ENCODE measurements around the gene PRLR. TPM values are rescaled to one million over a fixed set of nuclear protein-coding genes. Genes with fewer than 3 reads are reported as not detected.

Gene PRLR
- total RNA-seq, 1 donor from 2014 or later = 1.6 TPM

DNA sequence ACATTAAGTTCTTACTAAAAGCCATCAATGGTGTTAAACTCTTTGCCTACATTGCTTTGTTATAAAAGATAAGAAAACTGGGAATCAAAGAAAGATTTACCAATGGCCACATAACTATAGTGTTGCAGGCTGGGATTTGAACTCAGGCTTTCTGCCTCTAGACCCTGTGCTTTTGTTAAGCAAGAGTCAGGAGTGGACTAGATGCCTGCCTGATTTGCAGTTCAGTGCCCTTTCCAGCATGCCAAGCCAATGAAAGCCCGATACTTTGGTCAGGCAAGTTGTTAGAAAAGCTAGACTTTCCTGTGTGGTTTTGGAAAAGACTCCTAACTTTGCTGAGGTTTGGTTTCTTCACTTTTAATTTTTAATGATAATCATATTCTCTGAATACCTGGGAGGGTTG is 161.1 kb downstream of the PRLR start:
- ATAC-seq = no peak
- H3K4me3 ChIP-seq = no peak overlapping the region

DNA sequence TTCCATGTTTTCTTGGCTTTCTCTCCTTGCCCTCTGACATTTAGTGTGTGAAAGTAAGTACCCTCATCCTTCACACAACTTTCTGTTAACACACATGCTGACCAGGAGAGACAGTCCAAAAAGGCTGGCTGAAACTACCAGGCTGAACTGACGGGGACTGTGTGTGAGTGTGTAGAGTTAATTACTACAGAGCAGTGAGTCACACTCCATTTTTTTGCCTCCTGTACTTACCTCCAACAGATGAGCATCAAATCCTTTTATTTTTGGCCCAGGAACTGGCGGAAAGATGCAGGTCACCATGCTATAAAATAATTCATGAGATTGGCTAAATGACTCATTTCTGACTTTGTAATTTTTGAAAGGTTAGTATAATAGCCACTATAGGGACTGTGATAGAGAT is 162.3 kb downstream of the PRLR start:
- no peak overlapping the region for H3K4me3 ChIP-seq
- DNase-seq (no peak), ATAC-seq (no peak)
- H3K27ac ChIP-seq = no peak overlapping the region
- TF ChIP-seq, protein P1, sequence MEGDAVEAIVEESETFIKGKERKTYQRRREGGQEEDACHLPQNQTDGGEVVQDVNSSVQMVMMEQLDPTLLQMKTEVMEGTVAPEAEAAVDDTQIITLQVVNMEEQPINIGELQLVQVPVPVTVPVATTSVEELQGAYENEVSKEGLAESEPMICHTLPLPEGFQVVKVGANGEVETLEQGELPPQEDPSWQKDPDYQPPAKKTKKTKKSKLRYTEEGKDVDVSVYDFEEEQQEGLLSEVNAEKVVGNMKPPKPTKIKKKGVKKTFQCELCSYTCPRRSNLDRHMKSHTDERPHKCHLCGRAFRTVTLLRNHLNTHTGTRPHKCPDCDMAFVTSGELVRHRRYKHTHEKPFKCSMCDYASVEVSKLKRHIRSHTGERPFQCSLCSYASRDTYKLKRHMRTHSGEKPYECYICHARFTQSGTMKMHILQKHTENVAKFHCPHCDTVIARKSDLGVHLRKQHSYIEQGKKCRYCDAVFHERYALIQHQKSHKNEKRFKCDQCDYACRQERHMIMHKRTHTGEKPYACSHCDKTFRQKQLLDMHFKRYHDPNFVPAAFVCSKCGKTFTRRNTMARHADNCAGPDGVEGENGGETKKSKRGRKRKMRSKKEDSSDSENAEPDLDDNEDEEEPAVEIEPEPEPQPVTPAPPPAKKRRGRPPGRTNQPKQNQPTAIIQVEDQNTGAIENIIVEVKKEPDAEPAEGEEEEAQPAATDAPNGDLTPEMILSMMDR (IDR thresholded peaks at IDR 0.05) = no peak
- H3K4me1 ChIP-seq = peaks cover 5% of the 10 kb centered on the region
- no peaks in the 10 kb centered on the region for H3K36me3 ChIP-seq
- H3K9me3 ChIP-seq = no peaks in the 10 kb centered on the region
- H3K27me3 ChIP-seq = no peaks in the 10 kb centered on the region
- intact Hi-C loops (cut with DNase I) = no loop called here

More for the DNA sequence above, 161.1 kb downstream of the PRLR start:
- DNase-seq = no peak
- intact Hi-C loops (cut with DNase I) = no loop called here
- Histone ChIP-seq H3K4me1 (no peaks in the 10 kb centered on the region), H3K9me3 (no peaks in the 10 kb centered on the region), H3K27me3 (no peaks in the 10 kb centered on the region), H3K27ac (no peak overlapping the region), H3K36me3 (no peaks in the 10 kb centered on the region)
- TF ChIP-seq, protein P1 (IDR thresholded peaks at IDR 0.05) = no peak

DNA sequence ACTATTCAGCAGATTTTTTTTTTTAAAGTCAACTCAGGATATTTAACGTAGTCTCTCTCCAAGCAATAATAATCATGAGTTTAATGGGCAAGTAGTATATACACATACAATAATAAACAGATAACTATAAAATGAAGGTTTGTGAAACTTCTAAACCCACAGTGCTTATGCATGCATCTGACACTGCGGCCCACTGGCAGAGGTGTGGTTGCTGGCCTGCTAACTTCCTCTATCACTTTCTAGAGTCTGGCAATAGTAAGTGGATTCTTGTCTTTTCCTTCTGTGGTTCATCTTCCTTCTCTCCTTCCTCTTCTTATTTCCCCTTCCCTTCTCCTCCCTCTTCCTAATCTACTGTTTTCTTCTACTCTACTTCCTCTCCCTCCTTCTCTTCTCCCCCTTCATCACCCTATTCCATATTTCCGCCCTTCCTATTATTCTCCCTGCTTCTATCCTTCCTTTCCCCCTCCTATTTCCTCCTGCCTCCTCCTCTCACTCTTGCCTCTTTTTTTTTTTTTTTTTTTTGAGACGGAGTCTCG is 164.0 kb downstream of the PRLR start:
- TF ChIP-seq, protein P1 (IDR thresholded peaks at IDR 0.05) = no peak
- Histone ChIP-seq H3K9me3 (no peaks in the 10 kb centered on the region), H3K4me1 (peaks cover 6% of the 10 kb centered on the region), H3K4me3 (no peak overlapping the region), H3K36me3 (no peaks in the 10 kb centered on the region), H3K27me3 (no peaks in the 10 kb centered on the region), H3K27ac (no peak overlapping the region)
- DNase-seq (no peak), ATAC-seq (peak; percentile 61)
- intact Hi-C loops (cut with DNase I) = no loop called here

DNA sequence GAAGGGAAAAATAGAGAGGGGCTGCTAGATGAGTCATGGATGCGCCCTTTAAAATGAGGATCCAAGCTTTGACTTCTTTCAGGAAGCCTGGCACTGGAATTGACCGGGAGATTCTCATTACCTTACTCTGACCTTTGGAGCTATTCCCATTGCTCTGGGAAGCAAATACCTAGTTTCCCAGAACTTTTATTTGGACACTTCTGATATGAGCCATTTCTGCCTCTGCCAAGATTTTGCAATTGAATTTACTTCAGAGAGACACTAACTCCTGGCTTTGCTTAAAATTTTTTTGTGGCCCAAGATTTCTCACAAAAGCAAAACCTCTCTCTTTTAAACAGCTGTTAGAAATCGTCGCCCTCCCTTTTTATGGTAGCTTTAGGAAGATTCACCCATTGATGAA is 166.9 kb downstream of the PRLR start:
- H3K4me1 ChIP-seq = peaks cover 6% of the 10 kb centered on the region
- no peaks in the 10 kb centered on the region for H3K27me3 ChIP-seq
- DNase-seq (no peak), ATAC-seq (no peak)
- no peak overlapping the region for H3K27ac ChIP-seq
- H3K36me3 ChIP-seq = no peaks in the 10 kb centered on the region
- H3K4me3 ChIP-seq = no peak overlapping the region
- H3K9me3 ChIP-seq = no peaks in the 10 kb centered on the region
- intact Hi-C loops (cut with DNase I) = no loop called here
- TF ChIP-seq, protein P1 (IDR thresholded peaks at IDR 0.05) = no peak

GRCh38 chr5:35061211-35061770 is 169.0 kb downstream of the PRLR start:
- no peaks in the 10 kb centered on the region for H3K27me3 ChIP-seq
- DNase-seq (no peak), ATAC-seq (peak; percentile 58)
- peaks cover 6% of the 10 kb centered on the region for H3K4me1 ChIP-seq
- intact Hi-C loops (cut with DNase I) = no loop called here
- H3K9me3 ChIP-seq = no peaks in the 10 kb centered on the region
- no peak overlapping the region for H3K4me3 ChIP-seq
- no peak overlapping the region for H3K27ac ChIP-seq
- H3K36me3 ChIP-seq = no peaks in the 10 kb centered on the region
- TF ChIP-seq, protein P1 (IDR thresholded peaks at IDR 0.05) = no peak

DNA sequence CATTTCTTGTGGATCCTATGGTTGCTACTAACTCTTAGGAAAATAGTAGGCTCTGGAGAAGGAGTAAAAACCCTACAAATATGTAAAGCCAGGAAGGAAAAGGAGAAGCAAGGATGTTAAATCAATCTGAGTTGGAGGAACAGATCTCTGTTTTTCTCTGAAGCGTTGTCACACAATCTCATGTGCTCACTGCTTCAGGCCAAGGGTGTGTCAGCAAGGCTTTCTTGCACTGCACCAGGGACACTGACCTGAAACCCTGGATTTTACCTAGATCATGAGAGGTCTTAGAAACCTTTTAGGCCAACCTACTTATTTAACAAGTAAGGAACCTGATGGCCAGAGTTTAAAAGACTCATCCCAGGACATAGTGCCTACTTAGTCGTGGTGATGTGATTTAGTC is 170.1 kb downstream of the PRLR start:
- no peaks in the 10 kb centered on the region for H3K9me3 ChIP-seq
- ATAC-seq (no peak), DNase-seq (no peak)
- intact Hi-C loops (cut with DNase I) = no loop called here
- H3K36me3 ChIP-seq = no peaks in the 10 kb centered on the region
- H3K27me3 ChIP-seq = no peaks in the 10 kb centered on the region
- peaks cover 6% of the 10 kb centered on the region for H3K4me1 ChIP-seq
- TF ChIP-seq, protein P1 (IDR thresholded peaks at IDR 0.05) = no peak
- no peak overlapping the region for H3K27ac ChIP-seq
- no peak overlapping the region for H3K4me3 ChIP-seq
